Epidermal melanocyte (primary cell): ENCODE measurements around the gene SLFNL1.

ENCODE experiments used
- DNase-seq: peaks from one replicate; pipeline ENCODE4 v3.0.0; 2011; ENCODE audit warnings: low spot score; ENCODE audit not compliant: insufficient read length

SLFNL1 gene

GRCh38 chr1:41020109-41020576 is 1.4 kb downstream of the SLFNL1 start:
- DNase-seq: no peak

DNA sequence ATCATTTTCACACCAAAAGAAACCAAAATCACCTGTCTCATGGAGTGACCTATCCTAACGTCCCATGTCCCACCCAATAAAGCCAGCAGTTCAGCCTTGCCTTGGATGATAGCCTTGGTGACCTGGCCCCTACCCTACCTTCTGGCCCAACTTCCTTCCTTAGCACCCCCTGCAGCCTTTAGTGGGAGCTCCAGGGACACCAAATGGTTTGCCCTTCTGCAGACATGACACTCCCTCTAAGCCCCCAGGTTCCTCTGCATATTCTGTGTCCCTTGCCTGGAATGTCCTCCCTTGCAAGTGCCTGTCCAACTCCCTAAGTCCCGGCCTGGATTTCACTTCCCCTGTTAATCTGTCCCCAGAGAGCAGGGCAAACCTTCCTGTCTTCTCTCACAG is 2.2 kb downstream of the SLFNL1 start:
- DNase-seq: no peak

DNA sequence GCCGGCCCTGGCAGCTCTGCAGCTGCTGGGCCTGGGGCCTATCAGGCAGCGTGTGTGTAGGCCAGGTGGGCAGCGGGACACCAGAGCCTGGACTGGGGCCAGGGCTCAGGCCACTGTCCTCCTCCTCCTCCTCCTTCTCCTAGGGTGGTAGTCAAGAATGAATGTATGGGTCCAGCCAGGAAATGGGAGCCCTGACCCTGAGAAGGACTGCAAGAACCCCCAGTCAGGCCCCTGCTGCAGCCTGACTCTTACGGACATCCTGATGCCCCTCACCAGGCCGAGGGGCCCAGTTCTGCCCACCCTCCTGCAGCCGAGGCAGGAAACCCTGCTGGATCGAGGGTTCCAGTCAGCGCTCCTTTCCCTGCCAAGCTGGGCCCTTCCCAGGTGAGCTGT is 3.5 kb downstream of the SLFNL1 start:
- no peak for DNase-seq

GRCh38 chr1:41017141-41018017 is 4.1 kb downstream of the SLFNL1 start:
- no peak for DNase-seq

GRCh38 chr1:41015897-41016470 is 5.5 kb downstream of the SLFNL1 start:
- DNase-seq: no peak

- no peak for DNase-seq
Measured at GRCh38 chr1:41015281-41015896, 6.1 kb downstream of the SLFNL1 start.

GRCh38 chr1:41014871-41015270 is 6.7 kb downstream of the SLFNL1 start:
- DNase-seq: no peak

GRCh38 chr1:41013796-41014195 is 7.7 kb downstream of the SLFNL1 start:
- no peak for DNase-seq

GRCh38 chr1:41013024-41013423 is 8.5 kb downstream of the SLFNL1 start:
- DNase-seq: no peak

DNA sequence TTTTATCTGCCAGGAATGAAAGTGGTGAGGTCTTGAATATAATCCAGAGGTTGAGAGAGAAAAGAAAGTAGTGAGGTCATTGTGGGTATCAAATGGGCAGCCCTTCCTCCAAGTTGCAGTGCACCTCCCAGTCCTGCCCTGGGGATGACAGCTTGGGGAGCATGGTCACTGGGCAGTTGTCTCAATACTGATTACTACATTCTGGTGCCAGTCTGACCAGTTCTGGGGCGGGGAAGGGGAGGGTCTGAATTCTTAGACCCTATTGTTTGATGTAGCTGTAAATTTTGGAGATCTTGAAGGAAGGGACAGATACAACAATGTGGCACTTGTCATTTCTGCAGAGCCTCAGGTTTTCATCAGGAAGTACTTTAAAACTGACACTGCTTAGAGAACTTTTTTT is 11.2 kb downstream of the SLFNL1 start:
- DNase-seq: no peak

DNA sequence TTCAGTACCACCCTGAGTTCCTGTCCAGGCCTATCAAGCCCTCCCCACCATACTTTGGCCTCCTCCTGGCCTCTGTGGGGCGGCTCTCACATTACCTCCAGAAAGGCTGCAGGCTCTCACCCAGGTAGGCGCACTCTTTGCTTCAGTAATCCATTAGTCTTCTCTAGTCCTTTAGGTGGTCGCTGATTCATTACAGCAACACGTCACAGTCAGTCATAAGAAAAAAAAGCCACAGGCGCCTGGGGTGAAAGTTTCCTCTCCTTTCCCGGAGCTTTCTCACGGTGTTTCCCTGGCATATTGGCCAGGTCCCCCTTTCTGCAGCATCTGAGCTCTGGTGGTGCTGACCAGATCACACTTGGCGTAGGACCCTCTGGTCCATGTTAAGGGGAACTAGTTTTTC is 12.1 kb downstream of the SLFNL1 start:
- DNase-seq: no peak

DNA sequence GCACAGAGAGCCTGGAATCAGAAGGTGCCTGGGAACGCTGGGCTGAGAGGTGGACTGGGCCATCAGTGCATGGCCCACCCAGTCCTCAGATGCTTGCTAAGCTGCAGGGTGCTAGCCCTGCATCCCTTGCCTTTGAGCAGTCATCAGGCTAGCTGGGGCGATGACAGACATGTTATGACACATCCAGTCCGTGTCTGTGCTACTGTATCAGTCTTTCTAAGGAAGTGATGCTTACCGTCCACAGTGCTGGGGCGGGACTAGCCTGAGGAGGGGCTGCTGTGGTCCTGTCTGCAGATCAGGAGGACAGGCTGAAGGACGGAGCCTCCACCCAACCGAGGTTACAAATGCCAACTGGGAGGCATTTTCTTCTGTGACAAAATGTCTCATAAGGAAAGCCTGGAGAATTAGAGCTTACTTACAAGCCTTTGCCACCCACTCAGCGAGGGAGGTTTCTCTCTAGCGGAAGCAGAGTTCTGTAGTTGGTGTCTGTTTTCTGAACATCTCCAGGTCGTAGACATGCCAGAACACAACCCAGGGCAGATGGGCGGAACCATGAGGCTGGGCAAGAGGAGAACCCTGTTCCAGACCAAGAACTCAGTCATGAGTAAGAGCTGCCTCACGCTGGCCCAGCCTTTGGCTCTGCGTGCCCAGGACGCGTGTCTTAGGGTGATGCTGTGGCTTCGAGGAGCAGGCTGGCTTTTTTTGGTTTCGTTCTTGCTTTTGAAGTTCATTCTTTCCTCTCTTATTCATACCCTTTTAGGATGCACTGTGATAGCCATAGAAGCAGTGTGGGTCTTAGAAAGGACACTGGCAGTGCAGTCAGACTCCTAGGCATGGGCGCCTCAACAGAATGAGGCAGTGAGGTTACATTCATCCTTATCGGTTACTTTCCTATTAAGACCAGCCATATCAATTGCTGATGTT is 14.3 kb downstream of the SLFNL1 start:
- no peak for DNase-seq

- DNase-seq: no peak
Measured at GRCh38 chr1:41005876-41006275, 15.6 kb downstream of the SLFNL1 start.

- peak; percentile 96 for DNase-seq
Measured at GRCh38 chr1:41003640-41004220, 17.8 kb downstream of the SLFNL1 start.

- no peak for DNase-seq
Measured at GRCh38 chr1:41003127-41003639, 18.3 kb downstream of the SLFNL1 start.

DNA sequence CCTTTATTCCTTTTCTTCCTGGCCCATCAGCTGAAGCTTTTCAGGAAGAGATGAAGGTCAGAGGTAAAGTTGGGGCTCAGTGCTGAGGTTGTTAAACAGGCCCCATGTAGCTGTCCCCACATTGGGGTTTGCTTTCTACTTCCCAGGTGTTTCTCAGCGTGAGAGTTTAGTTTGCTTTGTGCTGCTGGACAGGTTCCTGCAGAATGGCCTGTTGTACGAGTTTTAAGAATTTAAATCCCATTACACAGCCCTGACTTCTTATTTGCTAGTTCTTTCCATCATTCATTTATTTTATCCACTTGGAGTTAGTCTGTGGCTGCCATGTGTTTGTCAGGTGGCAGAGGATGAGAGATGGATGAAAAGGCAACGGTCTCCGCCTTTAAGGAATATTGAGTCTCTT is 22.9 kb downstream of the SLFNL1 start:
- DNase-seq: no peak

- DNase-seq: no peak
Measured at GRCh38 chr1:40997096-40997495, 24.4 kb downstream of the SLFNL1 start.

- no peak for DNase-seq
Measured at GRCh38 chr1:40989066-40989465, 32.5 kb downstream of the SLFNL1 start.

- no peak for DNase-seq
Measured at GRCh38 chr1:40988280-40988679, 33.2 kb downstream of the SLFNL1 start.

DNA sequence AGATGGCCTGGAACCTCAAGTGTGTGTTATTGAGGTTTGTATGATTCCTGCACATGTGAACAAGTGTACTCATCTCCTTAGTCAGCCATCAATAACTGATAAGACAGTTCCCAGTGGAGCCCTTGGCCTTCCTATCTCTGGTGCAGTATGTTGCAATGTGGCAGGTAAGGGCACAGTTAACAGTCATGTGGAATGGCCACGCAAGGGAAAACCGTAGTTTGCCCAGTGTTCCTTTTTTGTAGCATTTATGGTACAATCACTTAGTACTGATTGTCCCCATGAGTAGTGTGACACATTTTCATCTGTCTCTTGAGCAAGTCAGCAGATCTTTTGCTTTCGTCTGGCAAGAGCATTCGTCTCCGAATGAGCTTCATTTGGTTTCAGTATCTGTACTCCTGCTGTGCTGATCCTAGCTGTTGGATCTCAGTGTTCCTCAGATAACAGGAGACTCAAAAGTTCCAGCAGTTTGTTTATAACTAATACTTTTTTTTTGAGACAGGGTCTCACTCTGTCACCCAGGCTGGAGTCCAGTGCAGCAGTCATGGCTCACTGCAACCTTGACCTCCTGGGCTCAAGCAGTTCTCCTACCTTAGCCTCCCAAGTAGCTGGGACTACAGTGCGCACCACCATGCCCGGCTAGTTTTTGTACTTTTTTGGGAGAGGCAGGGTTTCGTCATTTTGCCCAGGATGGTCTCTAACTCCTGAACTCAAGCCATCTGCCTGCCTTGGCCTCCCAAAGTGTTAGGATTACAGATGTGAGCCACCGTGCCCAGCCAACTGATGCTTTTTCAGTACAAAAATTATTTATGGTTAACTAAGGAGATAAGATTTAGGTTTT is 33.9 kb downstream of the SLFNL1 start:
- no peak for DNase-seq
